Ovary (tissue), 9 donors: ENCODE measurements around the gene PRKD1. TPM values are rescaled to one million over a fixed set of nuclear protein-coding genes. Genes with fewer than 3 reads are reported as not detected.

Experiments
- DNase-seq, 5 donors: peaks; one replicate each; pipeline ENCODE4 v3.0.0-alpha.2; 2019 to 2020
- H3K27ac ChIP-seq, 2 donors: fragments of 200-600 bp; one replicate each; pipeline versions ENCODE4 v1.5.1 to v1.8.0; 2019 to 2022
- H3K27me3 ChIP-seq: fragments of 200-600 bp; one replicate; pipeline ENCODE4 v1.8.0; 2022
- H3K36me3 ChIP-seq: fragments of 200-600 bp; sonication (generic); one replicate; pipeline ENCODE4 v1.5.1; 2019
- H3K4me1 ChIP-seq: one replicate; pipeline ENCODE4 v1.8.1; 2013; ENCODE audit warnings: mild to moderate bottlenecking, moderate library complexity; ENCODE audit not compliant: insufficient read depth
- H3K4me3 ChIP-seq: fragments of 200-600 bp; sonication (generic); one replicate; pipeline ENCODE4 v1.5.1; 2017
- H3K9me3 ChIP-seq, 2 donors: fragments of 200-600 bp in 1 of 2; sonication (generic) in 1 of 2; one replicate each; pipeline versions ENCODE4 v1.5.1 to v1.8.1; 2013 to 2019; ENCODE audit warnings: mild to moderate bottlenecking in 1 of 2, moderate library complexity in 1 of 2
- EP300 ChIP-seq: sonication (generic); formaldehyde crosslinking; IDR thresholded peaks from one replicate; pipeline ENCODE4 v1.6.1; 2017; ENCODE audit warnings: antibody characterized with exemption
- POLR2A ChIP-seq: fragments of 450-650 bp; IDR thresholded peaks from one replicate; pipeline ENCODE4 v1.6.1; 2017; ENCODE audit warnings: antibody characterized with exemption, mild to moderate bottlenecking, moderate library complexity
- WGBS, 3 donors: extraction: QIAGEN DNeasy Blood & Tissue Kit in 1 of 3; methylation state at CpG; one replicate each; pipeline versions ENCODE4 v1.1.5 to v1.1.7; 2013 to 2017; 5-methylcytosine and 5-hydroxymethylcytosine counted together
- intact Hi-C, 4 donors: fragments of 100-400 bp; cut with DNase I; formaldehyde crosslinking; loops; one replicate each; pipeline versions ENCODE4 v1.11.0 to v1.15.1; 2022 to 2023
- polyA plus RNA-seq, 2 donors: library from polyadenylated mRNA; stranded (reverse); fragments of 200-250 nt in 1 of 2; fragments of 350-450 nt in 1 of 2; fragmentation: Illumina TruSeq in 1 of 2; extraction: RNeasy Lipid Tissue Mini Kit (QIAGEN cat#74804) in 1 of 2; gene quantifications; one replicate each; pipeline ENCODE4 v1.2.3, GENCODE V29; 2013 to 2014
- total RNA-seq, 7 donors: library from RNA; depleted of rRNA in 2 of 7; stranded (reverse); fragments of >200 nt in 2 of 7; fragmentation: NEBNext Ultra II Directional in 3 of 7; extraction: Animal tissue kit (Norgen Biotek cat#: 25700) in 3 of 7; gene quantifications; one replicate each; pipeline versions ENCODE4 v1.1.0 to v1.2.4, GENCODE V29; 2016 to 2023
- TF ChIP-seq, protein P1 (sequence below), 3 donors: fragments of 450-650 bp in 2 of 3; fragments of 200-600 bp in 1 of 3; IDR thresholded peaks; one replicate each; pipeline versions ENCODE4 v1.5.1 to v1.8.0; 2016 to 2022; ENCODE audit warnings: antibody characterized with exemption in 3 of 3, mild to moderate bottlenecking in 1 of 3
- donor health status: DM: no; HTN: no; CAD: no; lungs with moderate emphysema.
- donor health status: DM: no; HTN: no; CAD: no.
- donor health status: Bipolar disorder and iron deficiency.
- donor health status: DM: yes; HTN: yes; CAD: no.
- donor health status: DM: no; HTN: no; CAD: no.
- donor health status: DM: yes; HTN: yes; CAD: no.

PRKD1 gene
- total and polyA plus RNA-seq, 9 donors: 7.7 to 39.9 (median 21.6) TPM

GRCh38 chr14:29608861-29609260, 318.8 kb downstream of the PRKD1 start:
- Histone ChIP-seq H3K36me3 (no peaks in the 10 kb centered on the region), H3K27me3 (no peaks in the 10 kb centered on the region), H3K27ac (no peak overlapping the region), H3K4me1 (no peaks in the 10 kb centered on the region), H3K4me3 (no peak overlapping the region), H3K9me3 (no peaks in the 10 kb centered on the region)
- TF ChIP-seq EP300 (no peak), POLR2A (no peak)
- TF ChIP-seq, protein P1, sequence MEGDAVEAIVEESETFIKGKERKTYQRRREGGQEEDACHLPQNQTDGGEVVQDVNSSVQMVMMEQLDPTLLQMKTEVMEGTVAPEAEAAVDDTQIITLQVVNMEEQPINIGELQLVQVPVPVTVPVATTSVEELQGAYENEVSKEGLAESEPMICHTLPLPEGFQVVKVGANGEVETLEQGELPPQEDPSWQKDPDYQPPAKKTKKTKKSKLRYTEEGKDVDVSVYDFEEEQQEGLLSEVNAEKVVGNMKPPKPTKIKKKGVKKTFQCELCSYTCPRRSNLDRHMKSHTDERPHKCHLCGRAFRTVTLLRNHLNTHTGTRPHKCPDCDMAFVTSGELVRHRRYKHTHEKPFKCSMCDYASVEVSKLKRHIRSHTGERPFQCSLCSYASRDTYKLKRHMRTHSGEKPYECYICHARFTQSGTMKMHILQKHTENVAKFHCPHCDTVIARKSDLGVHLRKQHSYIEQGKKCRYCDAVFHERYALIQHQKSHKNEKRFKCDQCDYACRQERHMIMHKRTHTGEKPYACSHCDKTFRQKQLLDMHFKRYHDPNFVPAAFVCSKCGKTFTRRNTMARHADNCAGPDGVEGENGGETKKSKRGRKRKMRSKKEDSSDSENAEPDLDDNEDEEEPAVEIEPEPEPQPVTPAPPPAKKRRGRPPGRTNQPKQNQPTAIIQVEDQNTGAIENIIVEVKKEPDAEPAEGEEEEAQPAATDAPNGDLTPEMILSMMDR (IDR thresholded peaks at IDR 0.05): no peak
- 93 to 95% (median 95%) methylated on average over 2 of the region's 2 CpGs for WGBS, 3 donors
- DNase-seq: no peak
- intact Hi-C loops: no loop called here

DNA sequence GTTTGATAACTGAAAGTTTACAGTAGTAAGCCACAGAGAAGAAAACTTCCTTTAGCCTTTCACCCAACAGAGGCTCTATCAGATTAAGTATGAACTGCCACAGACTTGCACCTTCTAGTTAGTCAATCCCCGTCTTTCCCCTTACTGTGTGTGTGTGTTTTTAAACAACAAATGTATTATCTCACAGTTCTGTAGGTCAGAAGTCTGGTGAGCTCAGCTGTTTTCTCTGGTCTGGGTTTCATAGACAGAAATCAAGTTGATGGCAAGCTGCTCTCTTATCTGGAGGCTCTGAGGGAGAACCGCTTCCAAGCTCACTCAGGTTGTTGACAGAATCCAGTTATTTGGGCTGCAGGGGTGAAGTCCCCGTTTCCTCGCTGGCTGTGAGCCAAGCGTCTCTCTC, 320.5 kb downstream of the PRKD1 start:
- intact Hi-C loops: no loop called here
- 48 to 72% (median 50%) methylated on average over 5 of the region's 5 CpGs for WGBS, 3 donors
- no peak overlapping the region for H3K4me3 ChIP-seq
- H3K9me3 ChIP-seq: no peaks in the 10 kb centered on the region
- H3K4me1 ChIP-seq: no peaks in the 10 kb centered on the region
- no peaks in the 10 kb centered on the region for H3K36me3 ChIP-seq
- H3K27me3 ChIP-seq: no peaks in the 10 kb centered on the region
- TF ChIP-seq POLR2A (no peak), EP300 (no peak)
- TF ChIP-seq, protein P1 (IDR thresholded peaks at IDR 0.05): no peak
- H3K27ac ChIP-seq: no peak overlapping the region
- DNase-seq: no peak

- Histone ChIP-seq H3K4me1 (no peaks in the 10 kb centered on the region), H3K4me3 (no peak overlapping the region), H3K27ac (no peak overlapping the region), H3K27me3 (no peaks in the 10 kb centered on the region), H3K36me3 (no peaks in the 10 kb centered on the region), H3K9me3 (no peaks in the 10 kb centered on the region)
- intact Hi-C loops: no loop called here
- WGBS, 3 donors: 83 to 93% (median 90%) methylated on average over 3 of the region's 3 CpGs
- TF ChIP-seq, protein P1 (IDR thresholded peaks at IDR 0.05): no peak
- TF ChIP-seq EP300: no peak
- TF ChIP-seq POLR2A: no peak
- no peak for DNase-seq
Measured at GRCh38 chr14:29603696-29604095, 324.0 kb downstream of the PRKD1 start.

DNA sequence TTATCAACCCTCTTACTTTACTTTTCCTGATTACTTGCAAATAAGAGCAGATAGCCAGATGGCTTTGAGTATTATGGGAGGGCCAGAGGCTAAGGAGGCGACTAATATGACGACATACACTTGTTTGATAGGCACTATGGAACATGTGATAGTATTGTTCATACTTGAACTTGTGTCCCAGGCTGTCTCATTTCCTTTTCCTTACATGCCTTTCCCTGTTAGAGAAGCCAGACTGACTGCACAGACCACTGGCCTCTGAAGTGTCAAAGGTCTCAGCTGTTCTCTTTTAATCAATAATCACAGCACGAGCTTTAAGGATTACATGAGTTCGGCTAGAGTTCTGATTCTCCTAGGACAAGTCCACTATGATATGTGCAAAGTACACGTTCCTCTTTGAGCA, 326.0 kb downstream of the PRKD1 start:
- H3K27ac ChIP-seq: no peak overlapping the region
- no peaks in the 10 kb centered on the region for H3K9me3 ChIP-seq
- H3K4me1 ChIP-seq: no peaks in the 10 kb centered on the region
- intact Hi-C loops: no loop called here
- no peak overlapping the region for H3K4me3 ChIP-seq
- H3K36me3 ChIP-seq: no peaks in the 10 kb centered on the region
- H3K27me3 ChIP-seq: no peaks in the 10 kb centered on the region
- no peak for DNase-seq
- TF ChIP-seq EP300: no peak
- TF ChIP-seq, protein P1 (IDR thresholded peaks at IDR 0.05): no peak
- no peak for TF ChIP-seq POLR2A
- 91 to 93% (median 92%) methylated on average over 5 of the region's 5 CpGs for WGBS, 3 donors
